Testis (tissue), 2 donors: Measurements from ENCODE around the gene MRPL19.

Experiments used
- CTCF ChIP-seq, 3 experiments: fragments of 450-650 bp in 2 of 3; fragments of 200-600 bp in 1 of 3; sonication (generic) in 1 of 3; IDR thresholded peaks; one replicate each; pipeline ENCODE4 v1.5.1; 2016 to 2019; ENCODE audit warnings: antibody characterized with exemption in 3 of 3, mild to moderate bottlenecking in 2 of 3, moderate library complexity in 1 of 3
- POLR2A ChIP-seq: fragments of 450-650 bp; IDR thresholded peaks from one replicate; pipeline ENCODE4 v1.6.1; 2017; ENCODE audit warnings: antibody characterized with exemption, mild to moderate bottlenecking, moderate library complexity

- TF ChIP-seq POLR2A (no peak), CTCF (IDR thresholded peaks at IDR 0.05) (no peak)
These were observed 57.2 kb downstream of the MRPL19 start for GRCh38 chr2:75703589-75704287.
